H1 (cell line): ENCODE measurements around the gene BEST3. TPM values are rescaled to one million over a fixed set of nuclear protein-coding genes. Genes with fewer than 3 reads are reported as not detected.

Experiments
- CTCF ChIA-PET: fragments of 300-600 bp; sonication (Branson Sonifier 250); formaldehyde crosslinking; loops from one replicate; lab custom pipeline; 2021; ENCODE audit not compliant: partially characterized antibody; lab: Charles Lee
- POLR2A ChIA-PET: fragments of 300-600 bp; sonication (Branson Sonifier 250); formaldehyde crosslinking; loops from one replicate; lab custom pipeline; 2021; ENCODE audit warnings: inconsistent platforms; ENCODE audit not compliant: partially characterized antibody; lab: Charles Lee
- DNase-seq, 2 experiments: peaks; one replicate each; pipeline versions ENCODE4 v3.0.0 to v3.0.0-alpha.2; 2010 to 2022; ENCODE audit warnings: low spot score in 2 of 2, low read depth in 1 of 2, mixed read lengths in 1 of 2
- FAIRE-seq: peaks from 2 replicates; lab custom pipeline; 2011; peaks lifted over from hg19 to GRCh38; lab: Jason Lieb, UNC
- H2AFZ ChIP-seq: 2 replicates; pipeline ENCODE4 v1.8.1; 2012; ENCODE audit warnings: low read length, inconsistent platforms
- H2AK5ac ChIP-seq: 2 replicates; pipeline ENCODE4 v1.6.1; 2013; ENCODE audit warnings: low read depth, low read length
- H2BK120ac ChIP-seq: replicated peaks from 2 replicates; pipeline ENCODE3; 2013; ENCODE audit warnings: low read depth, low read length, inconsistent platforms
- H2BK12ac ChIP-seq: 2 replicates; pipeline ENCODE4 v1.6.1; 2013; ENCODE audit warnings: low read depth, low read length
- H2BK15ac ChIP-seq: 2 replicates; pipeline ENCODE4 v1.6.1; 2013; ENCODE audit warnings: low read length
- H2BK20ac ChIP-seq: 2 replicates; pipeline ENCODE4 v1.6.1; 2013; ENCODE audit warnings: low read length
- H2BK5ac ChIP-seq: 2 replicates; pipeline ENCODE4 v1.6.1; 2013; ENCODE audit warnings: low read depth, low read length
- H3K14ac ChIP-seq: 2 replicates; pipeline ENCODE4 v1.6.1; 2013; ENCODE audit warnings: inconsistent platforms; ENCODE audit not compliant: insufficient read length
- H3K18ac ChIP-seq: 2 replicates; pipeline ENCODE4 v1.6.1; 2013; ENCODE audit warnings: low read length; ENCODE audit errors: extremely low read depth
- H3K23ac ChIP-seq: 2 replicates; pipeline ENCODE4 v1.6.1; 2013; ENCODE audit warnings: inconsistent platforms; ENCODE audit not compliant: insufficient read length
- H3K23me2 ChIP-seq: 2 replicates; pipeline ENCODE4 v1.6.1; 2013; ENCODE audit warnings: low read depth, low read length
- H3K27ac ChIP-seq: 2 replicates; pipeline ENCODE4 v1.6.1; 2011; ENCODE audit warnings: low read depth, low read length, inconsistent platforms
- H3K27me3 ChIP-seq, 4 experiments: replicated peaks in 1 of 4; 1 replicate in 1 of 4; 2 replicates in 3 of 4; pipeline versions ENCODE4 v1.6.1 to v1.8.1; 2011 to 2013; ENCODE audit warnings: low read length in 3 of 4, mild to moderate bottlenecking in 3 of 4, inconsistent platforms in 2 of 4, mixed read lengths in 2 of 4, moderate library complexity in 1 of 4; ENCODE audit not compliant: control insufficient read depth in 3 of 4, insufficient read depth in 3 of 4; ENCODE audit errors: extremely low read depth in 1 of 4
- H3K36me3 ChIP-seq, 4 experiments: 2 replicates each; pipeline versions ENCODE4 v1.6.1 to v1.8.1; 2011 to 2013; ENCODE audit warnings: mild to moderate bottlenecking in 4 of 4, low read length in 3 of 4, moderate library complexity in 2 of 4, control low read depth in 1 of 4, inconsistent platforms in 1 of 4; ENCODE audit not compliant: insufficient read depth in 4 of 4, control insufficient read depth in 2 of 4
- H3K4ac ChIP-seq: replicated peaks from 2 replicates; pipeline ENCODE3; 2013; ENCODE audit warnings: low read length, low read depth, mixed read lengths, inconsistent platforms; ENCODE audit not compliant: insufficient read length
- H3K4me1 ChIP-seq, 4 experiments: replicated peaks in 1 of 4; 1 replicate in 1 of 4; 2 replicates in 3 of 4; pipeline versions ENCODE4 v1.6.1 to v1.8.1; 2011 to 2013; ENCODE audit warnings: low read length in 3 of 4, inconsistent platforms in 2 of 4, mixed read lengths in 1 of 4; ENCODE audit not compliant: insufficient read depth in 4 of 4, control insufficient read depth in 3 of 4
- H3K4me2 ChIP-seq, 2 experiments: 2 replicates each; pipeline versions ENCODE4 v1.6.1 to v1.8.1; 2011 to 2013; ENCODE audit warnings: low read depth in 2 of 2, low read length in 2 of 2, control low read depth in 1 of 2, inconsistent platforms in 1 of 2, mild to moderate bottlenecking in 1 of 2; ENCODE audit not compliant: insufficient read depth in 1 of 2
- H3K4me3 ChIP-seq, 4 experiments: fragments of 200-600, 300-600 bp in 1 of 4; sonication (generic), shearing (Covaris generic), sonication (Bioruptor Twin) in 1 of 4; 2 replicates each; pipeline versions ENCODE4 v1.5.1 to v1.8.1; 2011 to 2016; ENCODE audit warnings: low read length in 4 of 4, low read depth in 3 of 4, control low read depth in 2 of 4, inconsistent platforms in 2 of 4, mild to moderate bottlenecking in 2 of 4, mixed read lengths in 1 of 4, moderate library complexity in 1 of 4; ENCODE audit not compliant: insufficient read depth in 2 of 4; ENCODE audit errors: extremely low read depth in 1 of 4
- H3K56ac ChIP-seq: replicated peaks from 2 replicates; pipeline ENCODE3; 2013; ENCODE audit warnings: low read depth, mild to moderate bottlenecking, mixed read lengths, low read length, inconsistent platforms; ENCODE audit not compliant: insufficient read length
- H3K79me1 ChIP-seq: 2 replicates; pipeline ENCODE4 v1.6.1; 2013; ENCODE audit warnings: low read depth, low read length, control low read depth
- H3K79me2 ChIP-seq, 2 experiments: 2 replicates each; pipeline versions ENCODE4 v1.6.1 to v1.8.1; 2012 to 2013; ENCODE audit warnings: low read length in 2 of 2, mild to moderate bottlenecking in 2 of 2, inconsistent platforms in 1 of 2; ENCODE audit not compliant: insufficient read depth in 2 of 2, control insufficient read depth in 1 of 2
- H3K9ac ChIP-seq, 4 experiments: replicated peaks in 1 of 4; 1 replicate in 1 of 4; 2 replicates in 3 of 4; pipeline versions ENCODE4 v1.6.1 to v1.8.1; 2011 to 2013; ENCODE audit warnings: low read depth in 3 of 4, low read length in 3 of 4, control low read depth in 2 of 4, mild to moderate bottlenecking in 2 of 4, moderate library complexity in 2 of 4, inconsistent platforms in 1 of 4; ENCODE audit errors: extremely low read depth in 1 of 4
- H3K9me3 ChIP-seq, 2 experiments: 2 replicates each; pipeline versions ENCODE4 v1.6.1 to v1.8.1; 2012 to 2013; ENCODE audit warnings: mild to moderate bottlenecking in 2 of 2, moderate library complexity in 2 of 2, control low read depth in 1 of 2, inconsistent platforms in 1 of 2, low read depth in 1 of 2, low read length in 1 of 2, mixed read lengths in 1 of 2; ENCODE audit not compliant: insufficient read depth in 2 of 2
- H4K20me1 ChIP-seq, 2 experiments: replicated peaks in 1 of 2; 2 replicates each; pipeline versions ENCODE3 to v1.8.1; 2011 to 2013; ENCODE audit warnings: inconsistent platforms in 2 of 2, low read length in 2 of 2, mild to moderate bottlenecking in 1 of 2; ENCODE audit not compliant: insufficient read depth in 2 of 2, control insufficient read depth in 1 of 2
- H4K5ac ChIP-seq: 2 replicates; pipeline ENCODE4 v1.6.1; 2013; ENCODE audit warnings: low read length, low read depth, mixed read lengths, inconsistent platforms; ENCODE audit not compliant: insufficient read length
- H4K8ac ChIP-seq: 2 replicates; pipeline ENCODE4 v1.8.0; 2013; ENCODE audit warnings: mild to moderate bottlenecking, moderate library complexity, low read length, inconsistent platforms; ENCODE audit not compliant: insufficient read depth; ENCODE audit errors: extremely low read depth
- H4K91ac ChIP-seq: replicated peaks from 2 replicates; pipeline ENCODE3; 2013; ENCODE audit warnings: low read length, mixed read lengths, inconsistent platforms; ENCODE audit not compliant: insufficient read length
- SIRT6 ChIP-seq: IDR thresholded peaks from one replicate; pipeline ENCODE4 v1.7.1; 2012; ENCODE audit warnings: low read length, inconsistent platforms
- SP4 ChIP-seq: IDR thresholded peaks from 2 replicates; pipeline ENCODE4 v1.6.1; 2012; ENCODE audit warnings: low read length, inconsistent platforms
- TEAD4 ChIP-seq: IDR thresholded peaks from 2 replicates; pipeline ENCODE4 v1.6.1; 2012; ENCODE audit warnings: low read depth, low read length, inconsistent platforms, mixed read lengths
- WGBS, 2 experiments: shearing (Covaris generic) in 1 of 2; methylation state at CpG; one replicate each; pipeline versions ENCODE4 v1.1.6 to v1.1.7; 2013 to 2015; ENCODE audit warnings: low lambda C conversion rate in 2 of 2, mixed read lengths in 2 of 2, inconsistent platforms in 1 of 2, low coverage in 1 of 2, missing lambda C conversion rate in 1 of 2; ENCODE audit not compliant: insufficient replicate concordance in 2 of 2, insufficient coverage in 1 of 2, insufficient read length in 1 of 2; ENCODE audit errors: extremely low coverage in 1 of 2, missing lambda C conversion rate in 1 of 2; 5-methylcytosine and 5-hydroxymethylcytosine counted together
- polyA plus RNA-seq, 7 experiments: library from polyadenylated mRNA; depleted of rRNA in 3 of 7; stranded (reverse) in 5 of 7; unstranded in 2 of 7; fragments of >200 nt in 5 of 7; fragments of 200-250 nt in 2 of 7; gene quantifications; 1 replicate in 5 of 7; 2 replicates in 1 of 7; 4 replicates in 1 of 7; pipeline versions ENCODE4 v1.2.1 to v1.2.3, GENCODE V29; 2011 to 2013; ENCODE audit warnings: missing spikeins in 2 of 7, mixed read lengths in 2 of 7
- total RNA-seq: library from RNA; stranded (reverse); fragmentation: NEBNext Ultra II Directional; extraction: Animal tissue kit (Norgen Biotek cat#: 25700); gene quantifications from 2 replicates; pipeline ENCODE4 v1.2.1, GENCODE V29; 2021

The BEST3 gene
- total and polyA plus RNA-seq, 2 of the 8 experiments (the other 6 are each of a cell fraction or from before 2014, with no cell fraction given), result 0.17 TPM; not detected in 1

- no peak for DNase-seq
- Histone ChIP-seq H2BK12ac (no peak overlapping the region), H3K23me2 (no peaks in the 10 kb centered on the region), H3K56ac (no peak overlapping the region), H3K4me2 (no peak overlapping the region; a peak in 1 of 4 replicates), H3K14ac (no peak overlapping the region), H2BK5ac (no peak overlapping the region), H4K5ac (no peak overlapping the region), H3K4me3 (no peak overlapping the region), H3K27ac (no peak overlapping the region), H3K79me2 (no peaks in the 10 kb centered on the region), H3K27me3 (no peaks in the 10 kb centered on the region), H2BK15ac (no peak overlapping the region), H2AK5ac (no peak overlapping the region), H3K79me1 (no peaks in the 10 kb centered on the region), H4K91ac (no peak overlapping the region), H3K9me3 (no peaks in the 10 kb centered on the region), H3K4me1 (peaks cover 7 to 10% (median 8%) of the 10 kb centered on the region in 4 experiments; a peak in 4 of 7 replicates), H3K9ac (no peak overlapping the region), H2BK120ac (no peak overlapping the region), H4K8ac (no peak overlapping the region), H4K20me1 (no peaks in the 10 kb centered on the region), H3K18ac (no peak overlapping the region), H3K4ac (no peak overlapping the region), H3K36me3 (no peaks in the 10 kb centered on the region), H2BK20ac (no peak overlapping the region; the same call in 1 of the 2 replicates), H3K23ac (no peak overlapping the region), H2AFZ (no peak overlapping the region)
- ChIA-PET CTCF (interaction anchor here (1.2 kb wide), 1 partner anchor 48 kb away, joined by 3 read pairs; no protein-coding TSS in a partner anchor), POLR2A (no interaction called here)
- no peak for TF ChIP-seq SIRT6
- peak; percentile 49; the same call in 1 of the 2 replicates for TF ChIP-seq TEAD4
- TF ChIP-seq SP4, result no peak
- WGBS, 2 experiments, result 79% methylated on average over 1 of the region's 1 CpG; no CpG with 5 or more reads in 1 of the 2 experiments
- FAIRE-seq, result no peak
Measured at GRCh38 chr12:69688021-69688420, 11.1 kb downstream of the BEST3 start.
